Body of pancreas (tissue), 4 donors: ENCODE results near the gene TMEM242.

Experiments used
- CTCF ChIP-seq, 7 experiments: fragments of 450-650 bp in 4 of 7; fragments of 200-600 bp in 3 of 7; sonication (generic) in 3 of 7; IDR thresholded peaks; one replicate each; pipeline ENCODE4 v1.5.1; 2016 to 2019; ENCODE audit warnings: antibody characterized with exemption in 7 of 7
- POLR2A ChIP-seq, 3 donors: fragments of 450-650 bp; IDR thresholded peaks; one replicate each; pipeline ENCODE4 v1.6.1; 2016; ENCODE audit warnings: antibody characterized with exemption in 3 of 3, mild to moderate bottlenecking in 2 of 3

GRCh38 chr6:157287923-157288322, 35.4 kb downstream of the TMEM242 start:
- no peak for TF ChIP-seq CTCF (IDR thresholded peaks at IDR 0.05)
- TF ChIP-seq POLR2A (IDR thresholded peaks at IDR 0.05) = no peak
